ENCODE results near the gene NPIPB2.
"Not testable (repeated sequence)": the region's sequence is repeated elsewhere in the genome, so short reads cannot be mapped to it uniquely, and the experiment has no call there.

Gene NPIPB2

DNA sequence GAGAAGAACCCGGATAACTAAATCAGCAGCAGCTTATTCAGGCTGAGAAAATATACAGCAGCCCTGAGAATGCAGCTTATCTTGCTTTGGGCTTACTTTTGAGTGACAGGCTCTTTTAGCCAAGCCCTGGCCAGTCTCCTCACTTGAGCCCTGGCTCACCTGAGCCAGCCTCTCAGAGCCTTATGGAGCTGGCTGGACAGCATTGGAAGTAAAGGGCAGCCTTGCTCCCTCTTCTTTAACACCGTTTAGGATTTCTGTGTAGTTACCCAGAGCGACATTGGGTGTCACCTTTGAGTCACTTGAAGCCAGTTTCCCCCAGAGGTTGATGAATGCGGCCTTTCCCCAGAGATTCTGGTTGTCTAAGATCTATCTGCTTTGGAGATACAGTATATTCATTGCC is 7.7 kb upstream of the NPIPB2 start:
- Histone ChIP-seq H3K9me3 (ENCODE audit: control extremely low read depth in 1 of 5, control insufficient read depth in 4 of 5, insufficient read depth in 2 of 5, low read depth in 1 of 5, low read length in 4 of 5) (no peaks in the 10 kb centered on the region), H3K4me1 (ENCODE audit: control extremely low read depth in 1 of 4, control insufficient read depth in 4 of 4, insufficient read depth in 4 of 4, low read length in 3 of 4) (peaks cover 0 to 2% (median 1%) of the 10 kb centered on the region in 4 experiments), H3K36me3 (ENCODE audit: control insufficient read depth in 4 of 4, insufficient read depth in 4 of 4, low read length in 3 of 4) (no peaks in the 10 kb centered on the region), H3K27me3 (replicated peaks in 2 of 5; ENCODE audit: control insufficient read depth in 4 of 5, insufficient read depth in 5 of 5, low read length in 4 of 5) (no peaks in the 10 kb centered on the region), H3K27ac (ENCODE audit: insufficient read depth in 1 of 2, low read depth in 1 of 2, low read length in 2 of 2, poor library complexity in 1 of 2, severe bottlenecking in 2 of 2) (no peak overlapping the region), H3K4me3 (ENCODE audit: control insufficient read depth in 1 of 7, extremely low read depth in 1 of 7, insufficient read depth in 4 of 7, low read depth in 2 of 7, low read length in 6 of 7) (no peak overlapping the region)
- POLR2A ChIA-PET: interaction anchor here (1.5 kb wide), 1 partner anchor 118 kb away, joined by 3 read pairs; no protein-coding TSS in a partner anchor
- peak; percentile 43 to 64 (median 51) for DNase-seq
- CTCF ChIA-PET: interaction anchor here (0.7 to 2.5 kb wide), 8 partner anchors 16 to 147 kb away, joined by 3 to 22 read pairs (median 4); no protein-coding TSS in a partner anchor
- WGBS (ENCODE audit: insufficient coverage): 18% methylated on average over 4 of the region's 4 CpGs

- WGBS (ENCODE audit: insufficient coverage): 100% methylated on average over 3 of the region's 5 CpGs
- no peaks in the 10 kb centered on the region for H3K36me3 ChIP-seq (ENCODE audit: control insufficient read depth in 4 of 4, insufficient read depth in 4 of 4, low read length in 3 of 4)
- H3K4me1 ChIP-seq (ENCODE audit: control extremely low read depth in 1 of 4, control insufficient read depth in 4 of 4, insufficient read depth in 4 of 4, low read length in 3 of 4): peaks cover 0 to 2% (median 1%) of the 10 kb centered on the region in 4 experiments
- no peaks in the 10 kb centered on the region for H3K27me3 ChIP-seq (replicated peaks in 2 of 5; ENCODE audit: control insufficient read depth in 4 of 5, insufficient read depth in 5 of 5, low read length in 4 of 5)
- no peaks in the 10 kb centered on the region for H3K9me3 ChIP-seq (ENCODE audit: control extremely low read depth in 1 of 5, control insufficient read depth in 4 of 5, insufficient read depth in 2 of 5, low read depth in 1 of 5, low read length in 4 of 5)
- no peak overlapping the region for H3K27ac ChIP-seq (ENCODE audit: insufficient read depth in 1 of 2, low read depth in 1 of 2, low read length in 2 of 2, poor library complexity in 1 of 2, severe bottlenecking in 2 of 2)
- H3K4me3 ChIP-seq (ENCODE audit: control insufficient read depth in 1 of 7, extremely low read depth in 1 of 7, insufficient read depth in 4 of 7, low read depth in 2 of 7, low read length in 6 of 7): no peak overlapping the region
- ChIA-PET CTCF (interaction anchor here (0.7 to 2.5 kb wide), 9 partner anchors 17 to 148 kb away, joined by 3 to 22 read pairs (median 4); no protein-coding TSS in a partner anchor), POLR2A (interaction anchor here (1.5 kb wide), 1 partner anchor 119 kb away, joined by 3 read pairs; no protein-coding TSS in a partner anchor)
- no peak for DNase-seq
Measured at GRCh38 chr16:11948819-11949218, 7.0 kb upstream of the NPIPB2 start.

GRCh38 chr16:11946433-11946832 is 4.6 kb upstream of the NPIPB2 start:
- Histone ChIP-seq H3K27ac (ENCODE audit: insufficient read depth in 1 of 2, low read depth in 1 of 2, low read length in 2 of 2, poor library complexity in 1 of 2, severe bottlenecking in 2 of 2) (no peak overlapping the region), H3K4me1 (ENCODE audit: control extremely low read depth in 1 of 4, control insufficient read depth in 4 of 4, insufficient read depth in 4 of 4, low read length in 3 of 4) (peaks cover 0 to 2% (median 1%) of the 10 kb centered on the region in 4 experiments), H3K27me3 (replicated peaks in 2 of 5; ENCODE audit: control insufficient read depth in 4 of 5, insufficient read depth in 5 of 5, low read length in 4 of 5) (no peaks in the 10 kb centered on the region), H3K36me3 (ENCODE audit: control insufficient read depth in 4 of 4, insufficient read depth in 4 of 4, low read length in 3 of 4) (no peaks in the 10 kb centered on the region), H3K9me3 (ENCODE audit: control extremely low read depth in 1 of 5, control insufficient read depth in 4 of 5, insufficient read depth in 2 of 5, low read depth in 1 of 5, low read length in 4 of 5) (no peaks in the 10 kb centered on the region), H3K4me3 (ENCODE audit: control insufficient read depth in 1 of 7, extremely low read depth in 1 of 7, insufficient read depth in 4 of 7, low read depth in 2 of 7, low read length in 6 of 7) (no peak overlapping the region)
- CTCF ChIA-PET: interaction anchor here (1.7 kb wide), 1 partner anchor 121 kb away, joined by 6 read pairs; no protein-coding TSS in a partner anchor
- no CpG with 5 or more reads among the region's 3 CpGs for WGBS (ENCODE audit: insufficient coverage)
- no peak for DNase-seq
- POLR2A ChIA-PET: no interaction called here

DNA sequence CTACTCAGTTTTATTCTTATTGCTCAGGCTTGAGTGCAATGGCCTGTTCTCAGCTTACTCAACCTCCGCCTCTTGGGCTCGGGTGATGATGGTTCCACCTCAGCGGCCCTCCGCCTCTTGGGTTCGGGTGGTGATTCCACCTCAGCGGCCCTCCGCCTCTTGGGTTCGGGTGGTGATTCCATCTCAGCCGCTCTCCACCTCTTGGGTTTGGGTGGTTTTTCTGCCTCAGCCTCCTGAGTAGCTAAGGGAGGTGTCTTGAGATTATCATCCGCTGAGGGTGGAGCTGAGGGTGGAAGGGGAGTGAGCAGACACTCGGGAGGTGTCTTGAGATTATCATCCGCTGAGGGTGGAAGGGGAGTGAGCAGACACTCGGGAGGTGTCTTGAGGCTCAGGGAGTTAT is 14.5 kb downstream of the NPIPB2 start:
- H3K4me3 ChIP-seq (ENCODE audit: control insufficient read depth in 1 of 7, extremely low read depth in 1 of 7, insufficient read depth in 4 of 7, low read depth in 2 of 7, low read length in 6 of 7); POLR2A ChIA-PET; H3K36me3 ChIP-seq (ENCODE audit: control insufficient read depth in 4 of 4, insufficient read depth in 4 of 4, low read length in 3 of 4); H3K27ac ChIP-seq (ENCODE audit: insufficient read depth in 1 of 2, low read depth in 1 of 2, low read length in 2 of 2, poor library complexity in 1 of 2, severe bottlenecking in 2 of 2); H3K9me3 ChIP-seq (ENCODE audit: control extremely low read depth in 1 of 5, control insufficient read depth in 4 of 5, insufficient read depth in 2 of 5, low read depth in 1 of 5, low read length in 4 of 5); H3K4me1 ChIP-seq (ENCODE audit: control extremely low read depth in 1 of 4, control insufficient read depth in 4 of 4, insufficient read depth in 4 of 4, low read length in 3 of 4); H3K27me3 ChIP-seq (replicated peaks in 2 of 5; ENCODE audit: control insufficient read depth in 4 of 5, insufficient read depth in 5 of 5, low read length in 4 of 5); CTCF ChIA-PET; DNase-seq: not testable (repeated sequence)
- WGBS (ENCODE audit: insufficient coverage): 90% methylated on average over 5 of the region's 13 CpGs

GRCh38 chr16:11924046-11924445 is 17.8 kb downstream of the NPIPB2 start:
- H3K36me3 ChIP-seq (ENCODE audit: control insufficient read depth in 4 of 4, insufficient read depth in 4 of 4, low read length in 3 of 4); H3K27ac ChIP-seq (ENCODE audit: insufficient read depth in 1 of 2, low read depth in 1 of 2, low read length in 2 of 2, poor library complexity in 1 of 2, severe bottlenecking in 2 of 2); H3K4me1 ChIP-seq (ENCODE audit: control extremely low read depth in 1 of 4, control insufficient read depth in 4 of 4, insufficient read depth in 4 of 4, low read length in 3 of 4); H3K9me3 ChIP-seq (ENCODE audit: control extremely low read depth in 1 of 5, control insufficient read depth in 4 of 5, insufficient read depth in 2 of 5, low read depth in 1 of 5, low read length in 4 of 5); POLR2A ChIA-PET; H3K4me3 ChIP-seq (ENCODE audit: control insufficient read depth in 1 of 7, extremely low read depth in 1 of 7, insufficient read depth in 4 of 7, low read depth in 2 of 7, low read length in 6 of 7); DNase-seq; CTCF ChIA-PET; H3K27me3 ChIP-seq (replicated peaks in 2 of 5; ENCODE audit: control insufficient read depth in 4 of 5, insufficient read depth in 5 of 5, low read length in 4 of 5): not testable (repeated sequence)
- 100% methylated on average over 4 of the region's 10 CpGs for WGBS (ENCODE audit: insufficient coverage)

GRCh38 chr16:11916524-11917285 is 25.1 kb downstream of the NPIPB2 start:
- ChIA-PET POLR2A (no interaction called here), CTCF (interaction anchor here (0.9 kb wide), 1 partner anchor 10 kb away, joined by 3 read pairs; no protein-coding TSS in a partner anchor)
- Histone ChIP-seq H3K4me3 (ENCODE audit: control insufficient read depth in 1 of 7, extremely low read depth in 1 of 7, insufficient read depth in 4 of 7, low read depth in 2 of 7, low read length in 6 of 7) (peak overlapping the region in 6 of 7 experiments; percentile 20 to 89 (median 78)), H3K36me3 (ENCODE audit: control insufficient read depth in 4 of 4, insufficient read depth in 4 of 4, low read length in 3 of 4) (no peaks in the 10 kb centered on the region), H3K27ac (ENCODE audit: insufficient read depth in 1 of 2, low read depth in 1 of 2, low read length in 2 of 2, poor library complexity in 1 of 2, severe bottlenecking in 2 of 2) (peak overlapping the region in 1 of 2 experiments; percentile 78), H3K4me1 (ENCODE audit: control extremely low read depth in 1 of 4, control insufficient read depth in 4 of 4, insufficient read depth in 4 of 4, low read length in 3 of 4) (peaks cover 8 to 28% (median 24%) of the 10 kb centered on the region in 4 experiments), H3K27me3 (replicated peaks in 2 of 5; ENCODE audit: control insufficient read depth in 4 of 5, insufficient read depth in 5 of 5, low read length in 4 of 5) (no peaks in the 10 kb centered on the region), H3K9me3 (ENCODE audit: control extremely low read depth in 1 of 5, control insufficient read depth in 4 of 5, insufficient read depth in 2 of 5, low read depth in 1 of 5, low read length in 4 of 5) (no peaks in the 10 kb centered on the region)
- 85% methylated on average over 9 of the region's 13 CpGs for WGBS (ENCODE audit: insufficient coverage)
- DNase-seq: no peak
